OCI-LY3 (cell line): ENCODE data around the gene IL16.

Experiments
- EZH2phosphoT487 ChIP-seq: fragments of 200-600 bp; shearing (Covaris generic); IDR thresholded peaks from 2 replicates; pipeline ENCODE4 v1.6.1; 2018; ENCODE audit warnings: antibody characterized with exemption, mixed run types, low read depth
- TF ChIP-seq, protein P1 (sequence below): fragments of 200-600, 300-600 bp; sonication (generic); IDR thresholded peaks from 2 replicates; pipeline ENCODE4 v1.5.1; 2014; ENCODE audit warnings: antibody characterized with exemption, low read length, low read depth

- TF ChIP-seq EZH2phosphoT487: no peak
- TF ChIP-seq, protein P1, sequence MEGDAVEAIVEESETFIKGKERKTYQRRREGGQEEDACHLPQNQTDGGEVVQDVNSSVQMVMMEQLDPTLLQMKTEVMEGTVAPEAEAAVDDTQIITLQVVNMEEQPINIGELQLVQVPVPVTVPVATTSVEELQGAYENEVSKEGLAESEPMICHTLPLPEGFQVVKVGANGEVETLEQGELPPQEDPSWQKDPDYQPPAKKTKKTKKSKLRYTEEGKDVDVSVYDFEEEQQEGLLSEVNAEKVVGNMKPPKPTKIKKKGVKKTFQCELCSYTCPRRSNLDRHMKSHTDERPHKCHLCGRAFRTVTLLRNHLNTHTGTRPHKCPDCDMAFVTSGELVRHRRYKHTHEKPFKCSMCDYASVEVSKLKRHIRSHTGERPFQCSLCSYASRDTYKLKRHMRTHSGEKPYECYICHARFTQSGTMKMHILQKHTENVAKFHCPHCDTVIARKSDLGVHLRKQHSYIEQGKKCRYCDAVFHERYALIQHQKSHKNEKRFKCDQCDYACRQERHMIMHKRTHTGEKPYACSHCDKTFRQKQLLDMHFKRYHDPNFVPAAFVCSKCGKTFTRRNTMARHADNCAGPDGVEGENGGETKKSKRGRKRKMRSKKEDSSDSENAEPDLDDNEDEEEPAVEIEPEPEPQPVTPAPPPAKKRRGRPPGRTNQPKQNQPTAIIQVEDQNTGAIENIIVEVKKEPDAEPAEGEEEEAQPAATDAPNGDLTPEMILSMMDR: no peak
Observed at GRCh38 chr15:81265256-81265943, 68.7 kb downstream of the IL16 start.
